D721Med (cell line): ENCODE data around the gene CPNE5.

ENCODE experiments used
- DNase-seq: peaks from one replicate; pipeline ENCODE4 v3.0.0; 2011; ENCODE audit warnings: low spot score; ENCODE audit not compliant: insufficient read length
- FAIRE-seq: peaks from 2 replicates; lab custom pipeline; 2011; peaks lifted over from hg19 to GRCh38; lab: Jason Lieb, UNC
- TF ChIP-seq, protein P1 (sequence below): IDR thresholded peaks from 2 replicates; pipeline ENCODE4 v1.5.1; 2012; ENCODE audit warnings: mild to moderate bottlenecking, control low read depth; ENCODE audit not compliant: insufficient read depth; ENCODE audit errors: missing control alignments

CPNE5 gene

DNA sequence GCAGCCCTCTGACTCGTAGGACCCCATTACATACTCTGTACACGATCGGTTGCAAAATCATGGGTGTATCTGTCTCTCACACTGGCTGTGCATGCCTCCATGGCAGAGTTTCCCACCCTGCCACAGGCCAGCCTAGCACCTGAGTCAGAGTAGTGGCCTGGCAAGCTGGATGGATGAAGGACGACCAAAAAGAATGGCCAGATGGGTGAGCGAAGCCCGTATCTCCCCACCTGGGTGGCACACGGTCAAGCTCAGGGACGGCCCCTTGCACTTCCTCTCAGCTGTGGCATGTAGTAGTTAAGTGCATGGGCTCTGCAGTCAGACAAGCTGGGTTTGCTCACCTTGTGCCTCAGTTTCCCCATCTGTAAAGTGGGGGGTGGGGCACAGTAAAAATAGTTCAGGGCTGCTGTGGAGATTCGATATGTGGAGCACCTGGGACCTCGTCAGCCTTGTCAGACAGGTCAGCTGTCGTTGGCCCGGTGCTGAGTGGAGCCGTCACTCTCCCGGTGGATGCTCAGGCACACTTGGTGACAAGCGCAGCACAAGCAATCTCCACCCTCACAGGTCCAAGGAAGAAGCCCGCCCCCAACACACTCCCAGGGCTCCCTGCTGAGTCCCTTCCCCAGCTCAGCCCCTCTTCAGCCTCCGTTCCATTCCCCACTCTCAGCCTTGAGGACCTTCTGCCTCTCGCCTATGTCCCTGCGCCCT, 12.6 kb downstream of the CPNE5 start:
- no peak for FAIRE-seq
- no peak for DNase-seq
- TF ChIP-seq, protein P1, sequence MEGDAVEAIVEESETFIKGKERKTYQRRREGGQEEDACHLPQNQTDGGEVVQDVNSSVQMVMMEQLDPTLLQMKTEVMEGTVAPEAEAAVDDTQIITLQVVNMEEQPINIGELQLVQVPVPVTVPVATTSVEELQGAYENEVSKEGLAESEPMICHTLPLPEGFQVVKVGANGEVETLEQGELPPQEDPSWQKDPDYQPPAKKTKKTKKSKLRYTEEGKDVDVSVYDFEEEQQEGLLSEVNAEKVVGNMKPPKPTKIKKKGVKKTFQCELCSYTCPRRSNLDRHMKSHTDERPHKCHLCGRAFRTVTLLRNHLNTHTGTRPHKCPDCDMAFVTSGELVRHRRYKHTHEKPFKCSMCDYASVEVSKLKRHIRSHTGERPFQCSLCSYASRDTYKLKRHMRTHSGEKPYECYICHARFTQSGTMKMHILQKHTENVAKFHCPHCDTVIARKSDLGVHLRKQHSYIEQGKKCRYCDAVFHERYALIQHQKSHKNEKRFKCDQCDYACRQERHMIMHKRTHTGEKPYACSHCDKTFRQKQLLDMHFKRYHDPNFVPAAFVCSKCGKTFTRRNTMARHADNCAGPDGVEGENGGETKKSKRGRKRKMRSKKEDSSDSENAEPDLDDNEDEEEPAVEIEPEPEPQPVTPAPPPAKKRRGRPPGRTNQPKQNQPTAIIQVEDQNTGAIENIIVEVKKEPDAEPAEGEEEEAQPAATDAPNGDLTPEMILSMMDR = no peak

GRCh38 chr6:36825994-36826393, 13.2 kb downstream of the CPNE5 start:
- FAIRE-seq = no peak
- DNase-seq = no peak
- TF ChIP-seq, protein P1 = no peak

- TF ChIP-seq, protein P1 = no peak
- FAIRE-seq (no peak), DNase-seq (no peak)
Measured at GRCh38 chr6:36825452-36825851, 13.8 kb downstream of the CPNE5 start.

DNA sequence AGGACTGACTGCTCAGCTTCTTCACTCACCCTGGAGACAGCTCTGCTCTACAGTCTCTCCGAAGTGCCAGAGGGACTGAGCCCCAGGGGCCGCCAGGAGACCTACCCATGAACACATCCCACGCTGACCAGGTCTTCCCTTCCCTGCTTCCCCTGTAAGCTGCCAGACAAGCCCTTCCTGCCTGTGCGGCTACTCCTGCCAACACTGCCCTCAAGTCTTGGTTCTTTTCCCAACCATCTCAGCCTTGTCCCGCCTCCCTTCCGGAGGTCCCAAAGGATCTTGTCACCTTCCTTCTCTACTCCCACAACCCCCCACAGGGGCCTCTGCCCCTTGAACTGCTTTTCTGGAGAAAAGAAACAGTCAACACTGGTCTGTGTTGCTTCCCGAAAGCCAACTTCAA, 15.0 kb downstream of the CPNE5 start:
- TF ChIP-seq, protein P1 = no peak
- no peak for DNase-seq
- FAIRE-seq = no peak

DNA sequence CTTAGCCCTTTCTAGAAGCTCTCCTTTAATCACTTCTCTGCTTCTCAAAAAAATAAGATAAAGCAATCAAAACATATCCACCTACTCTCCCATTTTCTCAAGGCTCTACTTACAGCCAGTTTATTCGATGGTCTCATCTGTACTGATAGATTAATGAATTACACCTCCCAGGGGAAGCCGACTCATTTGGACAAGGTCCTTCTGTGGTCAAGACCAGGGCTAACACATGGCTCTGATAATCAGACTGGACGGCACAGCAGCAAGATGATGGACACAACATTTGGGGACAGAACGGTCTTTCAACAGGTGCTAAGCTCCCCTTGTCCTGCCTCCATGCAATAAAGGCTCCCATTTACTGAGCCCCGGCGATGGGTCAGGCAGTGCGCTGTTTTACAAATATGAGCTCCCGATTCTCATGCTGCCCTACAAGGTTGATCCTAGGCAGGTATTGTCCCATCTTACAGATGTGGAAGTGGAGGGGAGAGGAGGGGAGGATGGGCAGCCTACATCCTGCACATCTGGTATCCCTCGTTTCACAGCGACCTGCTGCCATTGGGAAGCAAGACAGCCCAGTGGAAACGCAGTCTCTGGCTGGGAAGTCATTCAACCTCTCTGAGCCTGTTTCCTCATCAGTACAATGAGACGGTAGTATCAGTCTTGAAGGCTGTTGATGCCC, 15.7 kb downstream of the CPNE5 start:
- TF ChIP-seq, protein P1 = no peak
- FAIRE-seq = no peak
- DNase-seq = no peak

- no peak for FAIRE-seq
- TF ChIP-seq, protein P1 = no peak
- no peak for DNase-seq
Measured at GRCh38 chr6:36822506-36823269, 16.6 kb downstream of the CPNE5 start.
